K562 (cell line): ENCODE data around the gene PTPN18. TPM values are rescaled to one million over a fixed set of nuclear protein-coding genes. Genes with fewer than 3 reads are reported as not detected.

Experiments used
- HNRNPLL ChIP-seq: fragments of 200-400 bp; formaldehyde crosslinking; IDR thresholded peaks from 2 replicates; pipeline ENCODE4 v1.6.1; 2017; ENCODE audit warnings: low read length, low read depth, mild to moderate bottlenecking; ENCODE audit not compliant: poor library complexity, severe bottlenecking
- PCBP2 ChIP-seq: fragments of 200-400 bp; formaldehyde crosslinking; IDR thresholded peaks from 2 replicates; pipeline ENCODE4 v1.6.1; 2018; ENCODE audit warnings: low read length, low read depth, mild to moderate bottlenecking, moderate library complexity; ENCODE audit not compliant: poor library complexity, severe bottlenecking
- ZNF143 ChIP-seq: sonication (generic); formaldehyde crosslinking; IDR thresholded peaks from 2 replicates; pipeline ENCODE4 v1.9.0; 2022; ENCODE audit warnings: mild to moderate bottlenecking, missing genetic modification reagents
- polyA plus RNA-seq, 8 experiments: library from polyadenylated mRNA; depleted of rRNA in 4 of 8; stranded (reverse) in 5 of 8; unstranded in 3 of 8; fragments of >200 nt; fragmentation: Nextera tagmentation in 2 of 8; fragmentation: Illumina TruSeq in 1 of 8; extraction: Ambion mirVana in 2 of 8; extraction: Trizol in 1 of 8; gene quantifications; 2 replicates each; pipeline versions ENCODE4 v1.2.1 to v1.2.3, GENCODE V29; 2011 to 2014; ENCODE audit warnings: inconsistent platforms in 1 of 8, missing spikeins in 1 of 8
- total RNA-seq, 7 experiments: library from RNA; depleted of rRNA in 6 of 7; stranded (reverse); fragments of >200 nt in 6 of 7; fragmentation: Illumina TruSeq in 2 of 7; extraction: Trizol in 2 of 7; gene quantifications; 2 replicates each; pipeline versions ENCODE4 v1.2.1 to v1.2.3, GENCODE V29; 2011 to 2021; ENCODE audit warnings: low replicate concordance in 1 of 7
- TF ChIP-seq, protein P1 (sequence below), 2 experiments: fragments of 450-650 bp; formaldehyde crosslinking in 1 of 2; IDR thresholded peaks; 2 replicates each; pipeline versions ENCODE4 v1.4.0 to v1.6.1; 2014 to 2020; ENCODE audit warnings: mild to moderate bottlenecking in 2 of 2, borderline replicate concordance in 1 of 2, low read depth in 1 of 2
- TF ChIP-seq, protein P2 (sequence below): fragments of 250-450 bp; sonication (Bioruptor Pico); IDR thresholded peaks from 2 replicates; pipeline ENCODE4 v1.4.0; 2020; ENCODE audit warnings: mild to moderate bottlenecking, moderate library complexity
- TF ChIP-seq, protein P3 (sequence below): sonication (generic); formaldehyde crosslinking; IDR thresholded peaks from 2 replicates; pipeline ENCODE4 v1.8.0; 2022; ENCODE audit warnings: missing genetic modification reagents, mild to moderate bottlenecking, moderate library complexity, borderline replicate concordance
- TF ChIP-seq, protein P4 (sequence below): fragments of 450-650 bp; formaldehyde crosslinking; IDR thresholded peaks from 2 replicates; pipeline ENCODE4 v1.4.0; 2020; ENCODE audit warnings: mild to moderate bottlenecking, moderate library complexity
- TF ChIP-seq, protein P5 (sequence below): fragments of 450-650 bp; IDR thresholded peaks from 2 replicates; pipeline ENCODE4 v1.6.1; 2018; ENCODE audit warnings: mild to moderate bottlenecking, low read depth; ENCODE audit not compliant: partially characterized antibody

PTPN18 gene
- total and polyA plus RNA-seq, 9 of the 15 experiments (the other 6 are each of a cell fraction or from before 2014, with no cell fraction given) = 11.6 to 90.7 (median 49.6) TPM

DNA sequence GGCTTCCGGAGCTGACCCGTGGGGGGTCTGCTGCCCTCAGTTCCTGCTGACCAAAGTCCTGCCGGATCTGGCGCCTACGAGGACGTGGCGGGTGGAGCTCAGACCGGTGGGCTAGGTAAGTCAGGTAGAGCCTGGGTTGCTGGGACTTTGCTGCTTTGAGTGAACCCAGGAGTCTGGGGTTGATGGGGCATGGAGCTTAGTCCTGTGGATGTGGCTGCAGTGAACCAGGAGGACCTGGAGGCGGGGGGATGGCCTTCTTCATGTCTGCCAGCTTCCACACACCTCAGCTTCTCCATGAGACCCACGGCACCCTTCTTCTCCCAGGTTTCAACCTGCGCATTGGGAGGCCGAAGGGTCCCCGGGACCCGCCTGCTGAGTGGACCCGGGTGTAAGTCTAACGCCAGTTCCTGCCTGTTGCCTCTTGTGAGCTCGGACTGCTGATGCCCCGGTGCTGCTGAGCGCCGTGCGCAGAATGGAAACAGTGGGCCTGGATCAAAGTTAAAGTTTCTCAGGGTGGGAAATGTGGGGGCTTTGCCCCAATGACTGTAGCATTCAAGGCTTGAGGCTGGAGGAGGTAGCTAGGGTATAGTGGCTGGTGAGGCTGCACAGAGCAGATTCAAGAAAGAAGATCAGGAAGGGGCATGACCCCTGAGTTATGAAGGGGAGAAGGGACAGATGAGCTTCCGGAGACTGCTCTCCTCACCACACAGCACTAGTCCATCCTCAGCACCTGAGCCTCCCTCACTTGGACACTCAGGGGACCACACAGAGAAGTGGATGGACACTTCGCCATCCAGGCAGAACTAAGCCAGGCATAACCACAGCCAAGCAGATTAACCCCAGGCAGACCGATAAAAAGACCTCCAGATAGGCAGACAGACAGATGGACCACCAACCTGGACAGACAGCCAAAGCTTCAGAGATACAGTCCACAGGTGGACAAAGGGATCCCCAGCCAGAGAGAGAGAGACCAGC, 17.3 kb downstream of the PTPN18 start (continued):
- TF ChIP-seq, protein P1, sequence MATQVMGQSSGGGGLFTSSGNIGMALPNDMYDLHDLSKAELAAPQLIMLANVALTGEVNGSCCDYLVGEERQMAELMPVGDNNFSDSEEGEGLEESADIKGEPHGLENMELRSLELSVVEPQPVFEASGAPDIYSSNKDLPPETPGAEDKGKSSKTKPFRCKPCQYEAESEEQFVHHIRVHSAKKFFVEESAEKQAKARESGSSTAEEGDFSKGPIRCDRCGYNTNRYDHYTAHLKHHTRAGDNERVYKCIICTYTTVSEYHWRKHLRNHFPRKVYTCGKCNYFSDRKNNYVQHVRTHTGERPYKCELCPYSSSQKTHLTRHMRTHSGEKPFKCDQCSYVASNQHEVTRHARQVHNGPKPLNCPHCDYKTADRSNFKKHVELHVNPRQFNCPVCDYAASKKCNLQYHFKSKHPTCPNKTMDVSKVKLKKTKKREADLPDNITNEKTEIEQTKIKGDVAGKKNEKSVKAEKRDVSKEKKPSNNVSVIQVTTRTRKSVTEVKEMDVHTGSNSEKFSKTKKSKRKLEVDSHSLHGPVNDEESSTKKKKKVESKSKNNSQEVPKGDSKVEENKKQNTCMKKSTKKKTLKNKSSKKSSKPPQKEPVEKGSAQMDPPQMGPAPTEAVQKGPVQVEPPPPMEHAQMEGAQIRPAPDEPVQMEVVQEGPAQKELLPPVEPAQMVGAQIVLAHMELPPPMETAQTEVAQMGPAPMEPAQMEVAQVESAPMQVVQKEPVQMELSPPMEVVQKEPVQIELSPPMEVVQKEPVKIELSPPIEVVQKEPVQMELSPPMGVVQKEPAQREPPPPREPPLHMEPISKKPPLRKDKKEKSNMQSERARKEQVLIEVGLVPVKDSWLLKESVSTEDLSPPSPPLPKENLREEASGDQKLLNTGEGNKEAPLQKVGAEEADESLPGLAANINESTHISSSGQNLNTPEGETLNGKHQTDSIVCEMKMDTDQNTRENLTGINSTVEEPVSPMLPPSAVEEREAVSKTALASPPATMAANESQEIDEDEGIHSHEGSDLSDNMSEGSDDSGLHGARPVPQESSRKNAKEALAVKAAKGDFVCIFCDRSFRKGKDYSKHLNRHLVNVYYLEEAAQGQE (IDR thresholded peaks at IDR 0.05; ENCODE audit: borderline replicate concordance) = no peak
- TF ChIP-seq, protein P1 (CRISPR knock-in tag; IDR thresholded peaks at IDR 0.05; ENCODE audit: low read depth) = no peak
- TF ChIP-seq HNRNPLL (no peak), PCBP2 (no peak), ZNF143 (0 out of 2 replicates have a peak, but pooled peaks have one; percentile 23)
- TF ChIP-seq, protein P2, sequence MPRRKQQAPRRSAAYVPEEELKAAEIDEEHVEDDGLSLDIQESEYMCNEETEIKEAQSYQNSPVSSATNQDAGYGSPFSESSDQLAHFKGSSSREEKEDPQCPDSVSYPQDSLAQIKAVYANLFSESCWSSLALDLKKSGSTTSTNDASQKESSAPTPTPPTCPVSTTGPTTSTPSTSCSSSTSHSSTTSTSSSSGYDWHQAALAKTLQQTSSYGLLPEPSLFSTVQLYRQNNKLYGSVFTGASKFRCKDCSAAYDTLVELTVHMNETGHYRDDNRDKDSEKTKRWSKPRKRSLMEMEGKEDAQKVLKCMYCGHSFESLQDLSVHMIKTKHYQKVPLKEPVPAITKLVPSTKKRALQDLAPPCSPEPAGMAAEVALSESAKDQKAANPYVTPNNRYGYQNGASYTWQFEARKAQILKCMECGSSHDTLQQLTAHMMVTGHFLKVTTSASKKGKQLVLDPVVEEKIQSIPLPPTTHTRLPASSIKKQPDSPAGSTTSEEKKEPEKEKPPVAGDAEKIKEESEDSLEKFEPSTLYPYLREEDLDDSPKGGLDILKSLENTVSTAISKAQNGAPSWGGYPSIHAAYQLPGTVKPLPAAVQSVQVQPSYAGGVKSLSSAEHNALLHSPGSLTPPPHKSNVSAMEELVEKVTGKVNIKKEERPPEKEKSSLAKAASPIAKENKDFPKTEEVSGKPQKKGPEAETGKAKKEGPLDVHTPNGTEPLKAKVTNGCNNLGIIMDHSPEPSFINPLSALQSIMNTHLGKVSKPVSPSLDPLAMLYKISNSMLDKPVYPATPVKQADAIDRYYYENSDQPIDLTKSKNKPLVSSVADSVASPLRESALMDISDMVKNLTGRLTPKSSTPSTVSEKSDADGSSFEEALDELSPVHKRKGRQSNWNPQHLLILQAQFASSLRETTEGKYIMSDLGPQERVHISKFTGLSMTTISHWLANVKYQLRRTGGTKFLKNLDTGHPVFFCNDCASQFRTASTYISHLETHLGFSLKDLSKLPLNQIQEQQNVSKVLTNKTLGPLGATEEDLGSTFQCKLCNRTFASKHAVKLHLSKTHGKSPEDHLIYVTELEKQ (CRISPR knock-in tag) = no peak
- TF ChIP-seq, protein P3, sequence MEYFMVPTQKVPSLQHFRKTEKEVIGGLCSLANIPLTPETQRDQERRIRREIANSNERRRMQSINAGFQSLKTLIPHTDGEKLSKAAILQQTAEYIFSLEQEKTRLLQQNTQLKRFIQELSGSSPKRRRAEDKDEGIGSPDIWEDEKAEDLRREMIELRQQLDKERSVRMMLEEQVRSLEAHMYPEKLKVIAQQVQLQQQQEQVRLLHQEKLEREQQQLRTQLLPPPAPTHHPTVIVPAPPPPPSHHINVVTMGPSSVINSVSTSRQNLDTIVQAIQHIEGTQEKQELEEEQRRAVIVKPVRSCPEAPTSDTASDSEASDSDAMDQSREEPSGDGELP = no peak
- TF ChIP-seq, protein P4, sequence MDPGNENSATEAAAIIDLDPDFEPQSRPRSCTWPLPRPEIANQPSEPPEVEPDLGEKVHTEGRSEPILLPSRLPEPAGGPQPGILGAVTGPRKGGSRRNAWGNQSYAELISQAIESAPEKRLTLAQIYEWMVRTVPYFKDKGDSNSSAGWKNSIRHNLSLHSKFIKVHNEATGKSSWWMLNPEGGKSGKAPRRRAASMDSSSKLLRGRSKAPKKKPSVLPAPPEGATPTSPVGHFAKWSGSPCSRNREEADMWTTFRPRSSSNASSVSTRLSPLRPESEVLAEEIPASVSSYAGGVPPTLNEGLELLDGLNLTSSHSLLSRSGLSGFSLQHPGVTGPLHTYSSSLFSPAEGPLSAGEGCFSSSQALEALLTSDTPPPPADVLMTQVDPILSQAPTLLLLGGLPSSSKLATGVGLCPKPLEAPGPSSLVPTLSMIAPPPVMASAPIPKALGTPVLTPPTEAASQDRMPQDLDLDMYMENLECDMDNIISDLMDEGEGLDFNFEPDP (CRISPR knock-in tag) = no peak
- TF ChIP-seq, protein P5, sequence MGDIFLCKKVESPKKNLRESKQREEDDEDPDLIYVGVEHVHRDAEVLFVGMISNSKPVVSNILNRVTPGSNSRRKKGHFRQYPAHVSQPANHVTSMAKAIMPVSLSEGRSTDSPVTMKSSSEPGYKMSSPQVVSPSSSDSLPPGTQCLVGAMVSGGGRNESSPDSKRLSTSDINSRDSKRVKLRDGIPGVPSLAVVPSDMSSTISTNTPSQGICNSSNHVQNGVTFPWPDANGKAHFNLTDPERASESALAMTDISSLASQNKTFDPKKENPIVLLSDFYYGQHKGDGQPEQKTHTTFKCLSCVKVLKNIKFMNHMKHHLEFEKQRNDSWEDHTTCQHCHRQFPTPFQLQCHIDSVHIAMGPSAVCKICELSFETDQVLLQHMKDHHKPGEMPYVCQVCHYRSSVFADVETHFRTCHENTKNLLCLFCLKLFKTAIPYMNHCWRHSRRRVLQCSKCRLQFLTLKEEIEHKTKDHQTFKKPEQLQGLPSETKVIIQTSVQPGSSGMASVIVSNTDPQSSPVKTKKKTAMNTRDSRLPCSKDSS = no peak
